Measurements from ENCODE around the gene POFUT2.

DNA sequence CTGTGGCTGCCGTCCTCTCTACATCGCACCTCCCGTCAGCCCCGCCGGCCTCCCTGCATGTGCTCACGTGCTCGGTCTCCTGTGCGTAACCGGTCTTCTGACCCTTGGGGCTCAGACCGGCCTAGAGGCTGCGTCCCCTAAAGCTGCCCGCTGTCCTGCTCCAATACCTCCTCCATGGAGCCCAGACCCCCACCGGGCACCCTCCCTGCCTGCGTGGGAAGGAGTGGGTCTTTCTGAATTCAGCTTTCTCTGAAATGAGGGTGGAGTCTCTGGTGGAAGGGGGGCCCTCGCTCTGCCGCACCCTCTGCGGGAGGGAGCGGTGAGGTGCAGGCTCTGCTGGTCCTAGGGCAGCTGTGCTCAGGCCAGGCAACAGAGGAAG lies 18.7 kb upstream of the POFUT2 start:
- TF ChIP-seq, protein P1, sequence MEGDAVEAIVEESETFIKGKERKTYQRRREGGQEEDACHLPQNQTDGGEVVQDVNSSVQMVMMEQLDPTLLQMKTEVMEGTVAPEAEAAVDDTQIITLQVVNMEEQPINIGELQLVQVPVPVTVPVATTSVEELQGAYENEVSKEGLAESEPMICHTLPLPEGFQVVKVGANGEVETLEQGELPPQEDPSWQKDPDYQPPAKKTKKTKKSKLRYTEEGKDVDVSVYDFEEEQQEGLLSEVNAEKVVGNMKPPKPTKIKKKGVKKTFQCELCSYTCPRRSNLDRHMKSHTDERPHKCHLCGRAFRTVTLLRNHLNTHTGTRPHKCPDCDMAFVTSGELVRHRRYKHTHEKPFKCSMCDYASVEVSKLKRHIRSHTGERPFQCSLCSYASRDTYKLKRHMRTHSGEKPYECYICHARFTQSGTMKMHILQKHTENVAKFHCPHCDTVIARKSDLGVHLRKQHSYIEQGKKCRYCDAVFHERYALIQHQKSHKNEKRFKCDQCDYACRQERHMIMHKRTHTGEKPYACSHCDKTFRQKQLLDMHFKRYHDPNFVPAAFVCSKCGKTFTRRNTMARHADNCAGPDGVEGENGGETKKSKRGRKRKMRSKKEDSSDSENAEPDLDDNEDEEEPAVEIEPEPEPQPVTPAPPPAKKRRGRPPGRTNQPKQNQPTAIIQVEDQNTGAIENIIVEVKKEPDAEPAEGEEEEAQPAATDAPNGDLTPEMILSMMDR (IDR thresholded peaks at IDR 0.05): no peak
- TF ChIP-seq, protein P2, sequence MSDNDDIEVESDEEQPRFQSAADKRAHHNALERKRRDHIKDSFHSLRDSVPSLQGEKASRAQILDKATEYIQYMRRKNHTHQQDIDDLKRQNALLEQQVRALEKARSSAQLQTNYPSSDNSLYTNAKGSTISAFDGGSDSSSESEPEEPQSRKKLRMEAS (IDR thresholded peaks at IDR 0.05): no peak
- TF ChIP-seq POLR2A (IDR thresholded peaks at IDR 0.05; ENCODE audit: low read length) (no peak), KDM1A (IDR thresholded peaks at IDR 0.05; ENCODE audit: low read depth) (no peak), PHF8 (IDR thresholded peaks at IDR 0.05; ENCODE audit: borderline replicate concordance, low read depth) (no peak), RAD21 (conservative IDR thresholded peaks at IDR 0.05 in 1 of 2, IDR thresholded peaks at IDR 0.05 in 1 of 2) (no peak), CBX8 (IDR thresholded peaks at IDR 0.05) (no peak), CBX2 (IDR thresholded peaks at IDR 0.05; ENCODE audit: borderline replicate concordance, low read depth) (no peak), RFX5 (IDR thresholded peaks at IDR 0.05) (no peak), CHD2 (IDR thresholded peaks at IDR 0.05; ENCODE audit: low read length, partially characterized antibody) (no peak)
